ENCODE results near the gene SGMS1. TPM values are rescaled to one million over a fixed set of nuclear protein-coding genes. Genes with fewer than 3 reads are reported as not detected.

The SGMS1 gene
- polyA plus RNA-seq, 2 of the 4 experiments (the other 2 are of a cell fraction), result 22.7 to 28.2 TPM

- no peak for TF ChIP-seq FOSL2 (IDR thresholded peaks at IDR 0.05)
- TF ChIP-seq FOSL2 (CRISPR knock-in tag; IDR thresholded peaks at IDR 0.05), result no peak
- no peak for TF ChIP-seq SMC3 (IDR thresholded peaks at IDR 0.05)
Measured at GRCh38 chr10:50567384-50567783, 56.4 kb downstream of the SGMS1 start (continued).

DNA sequence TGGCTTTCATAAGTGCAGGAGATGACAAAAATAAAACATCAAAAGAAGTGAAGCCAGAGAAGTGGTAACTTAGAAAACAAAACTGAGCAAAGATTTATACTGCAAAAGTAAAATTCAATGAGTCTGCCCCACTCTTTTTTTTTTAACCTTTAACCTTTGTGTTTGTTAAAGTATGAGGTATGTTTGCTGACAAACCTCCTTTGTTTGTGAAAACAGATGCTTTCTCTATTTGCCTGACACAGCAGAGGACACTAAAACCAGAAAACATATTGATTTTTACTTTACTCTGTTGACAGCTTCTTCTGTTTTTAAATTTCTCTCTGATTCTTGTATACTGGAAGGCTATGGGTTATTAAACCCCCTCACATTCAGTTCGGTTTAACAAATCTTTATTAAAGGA, 57.6 kb downstream of the SGMS1 start:
- ChIA-PET POLR2A (no interaction called here), CTCF (no interaction called here)
- TF ChIP-seq FOSB (CRISPR knock-in tag; IDR thresholded peaks at IDR 0.05) (no peak), ZSCAN20 (CRISPR knock-in tag; IDR thresholded peaks at IDR 0.05) (no peak), POLR2AphosphoS2 (conservative IDR thresholded peaks at IDR 0.05; ENCODE audit: low read length) (no peak), NFE2L2 (conservative IDR thresholded peaks at IDR 0.05; ENCODE audit: low read length) (no peak), NPAS2 (CRISPR knock-in tag; IDR thresholded peaks at IDR 0.05; ENCODE audit: borderline replicate concordance) (no peak), ATOH8 (CRISPR knock-in tag; IDR thresholded peaks at IDR 0.05; ENCODE audit: low read depth) (no peak)
- FAIRE-seq (no peak), ATAC-seq (no peak), DNase-seq (ENCODE audit: low read depth in 1 of 2, low spot score in 1 of 2) (no peak)
- whole genome bisulfite sequencing (ENCODE audit: missing lambda C conversion rate), result 58% methylated on average over 1 of the region's 1 CpG
- no peak overlapping the region for H3K4me3 ChIP-seq
- H3K4me2 ChIP-seq, result no peak overlapping the region
- H3K9me3 ChIP-seq, result no peaks in the 10 kb centered on the region
- peaks cover 6% of the 10 kb centered on the region; the same call in 1 of the 3 replicates for H3K4me1 ChIP-seq
- no peak overlapping the region for H3K27ac ChIP-seq

DNA sequence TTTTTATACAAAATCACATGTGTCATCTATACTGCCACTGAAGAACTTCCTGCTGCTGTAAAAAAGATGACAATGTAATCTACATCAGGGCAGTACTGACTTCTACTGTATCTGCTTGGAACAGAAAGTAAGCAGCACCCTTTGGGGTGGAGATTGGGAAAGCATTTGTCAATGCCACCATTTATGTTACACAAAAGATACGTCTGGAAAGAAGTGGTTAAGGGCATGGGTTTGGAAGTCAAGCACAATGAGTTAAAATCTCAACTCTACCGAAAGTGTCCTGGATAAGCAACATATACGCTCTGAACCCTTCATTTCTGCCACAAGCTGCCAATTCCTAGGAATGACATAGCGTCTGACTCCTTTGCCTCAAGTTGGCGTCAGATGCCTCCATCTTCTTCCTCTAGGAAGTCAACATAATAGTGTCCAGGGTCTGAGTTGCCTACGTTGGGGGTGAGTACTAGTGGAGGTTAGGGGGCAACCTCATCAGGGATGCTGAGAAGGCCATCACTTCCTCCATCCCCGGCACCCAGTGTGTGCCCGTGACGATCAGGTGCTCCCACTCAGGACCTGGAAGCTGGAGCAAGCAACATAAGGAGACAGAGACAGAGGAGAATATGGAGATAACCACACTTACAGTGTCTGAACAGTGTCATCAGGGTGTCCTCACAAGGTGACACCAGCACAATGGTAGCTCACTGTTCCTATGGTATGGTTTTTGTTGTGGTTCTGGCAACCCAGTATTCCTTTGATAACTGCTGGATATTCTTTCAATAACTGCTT, 58.3 kb downstream of the SGMS1 start:
- no peak overlapping the region for H3K27ac ChIP-seq
- 92% methylated on average over 9 of the region's 9 CpGs for WGBS (ENCODE audit: missing lambda C conversion rate)
- no peak for TF ChIP-seq ZC3H11A (IDR thresholded peaks at IDR 0.05)
- no peak for TF ChIP-seq POLR2AphosphoS2 (conservative IDR thresholded peaks at IDR 0.05; ENCODE audit: low read length)
- no peak for TF ChIP-seq BCL3 (IDR thresholded peaks at IDR 0.05)
- no peak for TF ChIP-seq CHD2 (IDR thresholded peaks at IDR 0.05; ENCODE audit: low read length, partially characterized antibody)
- TF ChIP-seq BHLHE40 (IDR thresholded peaks at IDR 0.05; ENCODE audit: low read depth, low read length), result no peak
- no peak for TF ChIP-seq ATOH8 (CRISPR knock-in tag; IDR thresholded peaks at IDR 0.05; ENCODE audit: low read depth)
- no peak for TF ChIP-seq HOXA7 (CRISPR knock-in tag; IDR thresholded peaks at IDR 0.05)
- no peak for TF ChIP-seq HDAC2 (IDR thresholded peaks at IDR 0.05)
- TF ChIP-seq CHD4 (IDR thresholded peaks at IDR 0.05; ENCODE audit: borderline replicate concordance), result no peak
- no peak for TF ChIP-seq PBX3 (IDR thresholded peaks at IDR 0.05)
- no peak for TF ChIP-seq SMC3 (IDR thresholded peaks at IDR 0.05)
- TF ChIP-seq NR3C1 (IDR thresholded peaks at IDR 0.05), result no peak
- no peak for TF ChIP-seq GATA3 (IDR thresholded peaks at IDR 0.05; ENCODE audit: borderline replicate concordance)
- TF ChIP-seq SREBF2 (IDR thresholded peaks at IDR 0.05), result no peak
- no peak for TF ChIP-seq MAFK (IDR thresholded peaks at IDR 0.05; ENCODE audit: partially characterized antibody)
- no peak for TF ChIP-seq MAZ (IDR thresholded peaks at IDR 0.05; ENCODE audit: borderline replicate concordance, low read depth, low read length)
- TF ChIP-seq, protein P1, sequence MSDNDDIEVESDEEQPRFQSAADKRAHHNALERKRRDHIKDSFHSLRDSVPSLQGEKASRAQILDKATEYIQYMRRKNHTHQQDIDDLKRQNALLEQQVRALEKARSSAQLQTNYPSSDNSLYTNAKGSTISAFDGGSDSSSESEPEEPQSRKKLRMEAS (IDR thresholded peaks at IDR 0.05), result no peak
- no peak for TF ChIP-seq CEBPB (IDR thresholded peaks at IDR 0.05)
- TF ChIP-seq CTCF (IDR thresholded peaks at IDR 0.05), result no peak
- TF ChIP-seq RARB (CRISPR knock-in tag; IDR thresholded peaks at IDR 0.05), result no peak
- H3K9me3 ChIP-seq, result no peaks in the 10 kb centered on the region
- no peak for FAIRE-seq
- no peak overlapping the region for H3K4me3 ChIP-seq
- no peak for DNase-seq (ENCODE audit: low read depth in 1 of 2, low spot score in 1 of 2)
- ChIA-PET CTCF (no interaction called here), POLR2A (no interaction called here)
- H3K4me2 ChIP-seq, result no peak overlapping the region
- no peak for ATAC-seq
- peaks cover 6% of the 10 kb centered on the region; the same call in 1 of the 3 replicates for H3K4me1 ChIP-seq

Data from A549 (cell line).